HS-27A (cell line): ENCODE measurements around the gene AMHR2.
"Not testable (repeated sequence)": the region's sequence is repeated elsewhere in the genome, so short reads cannot be mapped to it uniquely, and the experiment has no call there.

ENCODE experiments used
- DNase-seq: peaks from one replicate; pipeline ENCODE4 v3.0.0-alpha.2; 2012; ENCODE audit warnings: low read depth, missing footprints

AMHR2 gene

GRCh38 chr12:53415752-53416389 is 7.8 kb upstream of the AMHR2 start:
- DNase-seq: not testable (repeated sequence)

GRCh38 chr12:53417291-53417816 is 6.3 kb upstream of the AMHR2 start:
- not testable (repeated sequence) for DNase-seq

GRCh38 chr12:53418221-53418620 is 5.4 kb upstream of the AMHR2 start:
- no peak for DNase-seq

GRCh38 chr12:53419756-53420155 is 3.9 kb upstream of the AMHR2 start:
- no peak for DNase-seq

GRCh38 chr12:53422247-53422646 is 1.4 kb upstream of the AMHR2 start:
- DNase-seq: not testable (repeated sequence)

GRCh38 chr12:53424626-53425514 is 1.2 kb downstream of the AMHR2 start:
- DNase-seq: no peak

- DNase-seq: no peak
Observed at GRCh38 chr12:53425515-53426150, 2.0 kb downstream of the AMHR2 start.

- peak; percentile 30 for DNase-seq
Observed at GRCh38 chr12:53427905-53428594, 4.4 kb downstream of the AMHR2 start.

- DNase-seq: no peak
Observed at GRCh38 chr12:53428741-53429140, 5.1 kb downstream of the AMHR2 start.

GRCh38 chr12:53430116-53430515 is 6.5 kb downstream of the AMHR2 start:
- no peak for DNase-seq

GRCh38 chr12:53431187-53431586 is 7.5 kb downstream of the AMHR2 start:
- no peak for DNase-seq

- not testable (repeated sequence) for DNase-seq
Observed at GRCh38 chr12:53435326-53435725, 11.7 kb downstream of the AMHR2 start.

GRCh38 chr12:53439582-53439981 is 15.9 kb downstream of the AMHR2 start:
- not testable (repeated sequence) for DNase-seq

GRCh38 chr12:53441040-53441833 is 17.6 kb downstream of the AMHR2 start, which contains the start of gene PRR13:
PRR13 (plus strand) TSS chr12:53441734; CDS start chr12:53442715, 981 bp downstream.
- peak; percentile 92 for DNase-seq

- DNase-seq: no peak
Observed at GRCh38 chr12:53443955-53444354, 20.3 kb downstream of the AMHR2 start.

GRCh38 chr12:53444593-53445325 is 21.1 kb downstream of the AMHR2 start:
- not testable (repeated sequence) for DNase-seq

- no peak for DNase-seq
Observed at GRCh38 chr12:53450936-53451335, 27.3 kb downstream of the AMHR2 start.

GRCh38 chr12:53451661-53452158 is 28.1 kb downstream of the AMHR2 start, which contains the start of gene PCBP2:
PCBP2 (plus strand) TSS chr12:53452102; CDS start chr12:53454801, 2,699 bp downstream.
- DNase-seq: peak; percentile 96

GRCh38 chr12:53452159-53453077 is 28.8 kb downstream of the AMHR2 start:
- peak; percentile 58 for DNase-seq
